H1 (cell line): ENCODE measurements around the gene RAB7B. TPM values are rescaled to one million over a fixed set of nuclear protein-coding genes. Genes with fewer than 3 reads are reported as not detected.

Experiments
- BACH1 ChIP-seq: IDR thresholded peaks from 2 replicates; pipeline ENCODE4 v1.6.1; 2012; ENCODE audit warnings: low read length, improper control_type of control experiment
- CBX5 ChIP-seq: fragments of 300-800, 300-1000 bp; sonication (generic); IDR thresholded peaks from 2 replicates; pipeline ENCODE4 v1.7.1; 2016; ENCODE audit warnings: antibody characterized with exemption, low read length, low read depth
- JUND ChIP-seq: IDR thresholded peaks from 2 replicates; pipeline ENCODE4 v1.6.1; 2011; ENCODE audit warnings: mild to moderate bottlenecking, improper control_type of control experiment, low read length
- POLR2AphosphoS5 ChIP-seq: IDR thresholded peaks from 2 replicates; pipeline ENCODE4 v1.6.1; 2011; ENCODE audit warnings: low read depth, low read length
- SIN3A ChIP-seq, 2 experiments: IDR thresholded peaks in 1 of 2; conservative IDR thresholded peaks in 1 of 2; 2 replicates each; pipeline ENCODE4 v1.6.1; 2011 to 2012; ENCODE audit warnings: low read length in 2 of 2, improper control_type of control experiment in 1 of 2, low read depth in 1 of 2, mild to moderate bottlenecking in 1 of 2
- polyA plus RNA-seq, 7 experiments: library from polyadenylated mRNA; depleted of rRNA in 3 of 7; stranded (reverse) in 5 of 7; unstranded in 2 of 7; fragments of >200 nt in 5 of 7; fragments of 200-250 nt in 2 of 7; gene quantifications; 1 replicate in 5 of 7; 2 replicates in 1 of 7; 4 replicates in 1 of 7; pipeline versions ENCODE4 v1.2.1 to v1.2.3, GENCODE V29; 2011 to 2013; ENCODE audit warnings: missing spikeins in 2 of 7, mixed read lengths in 2 of 7
- total RNA-seq: library from RNA; stranded (reverse); fragmentation: NEBNext Ultra II Directional; extraction: Animal tissue kit (Norgen Biotek cat#: 25700); gene quantifications from 2 replicates; pipeline ENCODE4 v1.2.1, GENCODE V29; 2021
- TF ChIP-seq, protein P1 (sequence below): IDR thresholded peaks from 2 replicates; pipeline ENCODE4 v1.6.1; 2012; ENCODE audit warnings: inconsistent platforms

RAB7B gene
- total and polyA plus RNA-seq, 2 of the 8 experiments (the other 6 are each of a cell fraction or from before 2014, with no cell fraction given): 0.05 TPM; not detected in 1

DNA sequence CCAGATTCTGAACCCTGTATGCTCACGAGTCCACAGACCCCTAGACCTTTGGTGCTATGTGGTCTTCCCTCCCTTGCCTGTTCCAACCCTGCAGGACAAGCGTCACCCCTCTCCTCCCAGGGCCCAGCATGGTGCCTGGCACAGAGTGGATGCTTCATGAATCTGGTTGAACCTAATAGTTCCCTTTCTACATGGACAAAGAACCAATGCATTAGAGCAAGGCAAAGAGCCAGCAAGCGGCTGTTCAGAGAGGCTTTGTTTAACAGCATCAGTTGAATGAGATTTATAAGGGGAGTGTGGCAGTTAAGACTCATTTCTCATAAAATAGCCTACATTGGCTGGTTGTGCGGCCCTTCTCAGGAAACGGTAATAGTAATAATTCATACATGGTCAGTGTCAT lies 74.9 kb downstream of the RAB7B start (continued):
- TF ChIP-seq BACH1 (no peak), SIN3A (conservative IDR thresholded peaks at IDR 0.05 in 1 of 2, IDR thresholded peaks at IDR 0.05 in 1 of 2; ENCODE audit: low read depth in 1 of 2, low read length in 2 of 2) (no peak), JUND (no peak), CBX5 (no peak), POLR2AphosphoS5 (no peak)
- TF ChIP-seq, protein P1, sequence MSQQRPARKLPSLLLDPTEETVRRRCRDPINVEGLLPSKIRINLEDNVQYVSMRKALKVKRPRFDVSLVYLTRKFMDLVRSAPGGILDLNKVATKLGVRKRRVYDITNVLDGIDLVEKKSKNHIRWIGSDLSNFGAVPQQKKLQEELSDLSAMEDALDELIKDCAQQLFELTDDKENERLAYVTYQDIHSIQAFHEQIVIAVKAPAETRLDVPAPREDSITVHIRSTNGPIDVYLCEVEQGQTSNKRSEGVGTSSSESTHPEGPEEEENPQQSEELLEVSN: no peak
